GM12878 (cell line): ENCODE data around the gene LKAAEAR1. TPM values are rescaled to one million over a fixed set of nuclear protein-coding genes. Genes with fewer than 3 reads are reported as not detected.

Source experiments
- ATAC-seq: fragments of 200-7000 bp; cut with Tn5 transposase; 3 replicates; pipeline ENCODE4 v1.9.1; 2020; ENCODE audit warnings: mild to moderate bottlenecking, moderate library complexity
- BruUV-seq: library from RNA; stranded (reverse); fragments of 400-500 nt; replicated peaks from 2 replicates; lab custom pipeline; 2021; lab: Mats Ljungman, UMichigan
- CTCF ChIA-PET: fragments of 300-600 bp; sonication (Branson Sonifier 250); formaldehyde crosslinking; extraction: SDS; loops from one replicate; lab custom pipeline; 2021; ENCODE audit warnings: inconsistent platforms; lab: Yijun Ruan, JAX
- POLR2A ChIA-PET: fragments of 350-600 bp; formaldehyde crosslinking; extraction: SDS; loops from one replicate; lab custom pipeline; 2021; ENCODE audit warnings: inconsistent platforms; lab: Charles Lee
- RAD21 ChIA-PET: fragments of 300-600 bp; sonication (Branson Sonifier 250); formaldehyde crosslinking; loops from one replicate; lab custom pipeline; 2023; ENCODE audit warnings: antibody characterized with exemption; ENCODE audit not compliant: unreplicated experiment; lab: Charles Lee
- SMC1A ChIA-PET: fragments of 300-600 bp; sonication (Branson Sonifier 250); formaldehyde crosslinking; loops from one replicate; lab custom pipeline; 2023; ENCODE audit not compliant: unreplicated experiment, uncharacterized antibody; lab: Charles Lee
- DNase-seq: peaks from one replicate; pipeline ENCODE4 v3.0.0-alpha.2; 2011; ENCODE audit warnings: low read depth, low spot score
- FAIRE-seq: peaks from 3 replicates; lab custom pipeline; 2011; peaks lifted over from hg19 to GRCh38; lab: Jason Lieb, UNC
- H2AFZ ChIP-seq: 2 replicates; pipeline ENCODE4 v1.6.0; 2011; ENCODE audit warnings: low read depth, low read length, control low read depth; ENCODE audit not compliant: control insufficient read depth
- H3K27ac ChIP-seq: 2 replicates; pipeline ENCODE4 v1.5.1; 2011; ENCODE audit warnings: control low read depth; ENCODE audit not compliant: control insufficient read depth, insufficient read depth
- H3K27me3 ChIP-seq, 2 experiments: replicated peaks in 1 of 2; 2 replicates each; pipeline versions ENCODE4 v1.6.0 to v1.6.1; 2011; ENCODE audit warnings: low read length in 1 of 2; ENCODE audit not compliant: control insufficient read depth in 2 of 2, insufficient read depth in 2 of 2
- H3K36me3 ChIP-seq, 2 experiments: 2 replicates each; pipeline ENCODE4 v1.5.1; 2011; ENCODE audit warnings: low read length in 1 of 2; ENCODE audit not compliant: control insufficient read depth in 2 of 2, insufficient read depth in 2 of 2
- H3K4me1 ChIP-seq: 2 replicates; pipeline ENCODE4 v1.6.1; 2011; ENCODE audit warnings: mild to moderate bottlenecking, low read length, moderate library complexity, mixed read lengths; ENCODE audit not compliant: control insufficient read depth, insufficient read depth
- H3K4me2 ChIP-seq: 2 replicates; pipeline ENCODE4 v1.6.0; 2011; ENCODE audit warnings: control low read depth; ENCODE audit not compliant: control insufficient read depth, insufficient read depth
- H3K4me3 ChIP-seq: fragments of 200-600 bp; sonication (generic); 2 replicates; pipeline ENCODE4 v1.5.1; 2016
- H3K79me2 ChIP-seq: 2 replicates; pipeline ENCODE4 v1.6.0; 2011; ENCODE audit warnings: low read length; ENCODE audit not compliant: control insufficient read depth, insufficient read depth
- H3K9ac ChIP-seq: 2 replicates; pipeline ENCODE4 v1.8.0; 2011; ENCODE audit warnings: low read length, control low read depth, mixed read lengths; ENCODE audit not compliant: control insufficient read depth, insufficient read depth
- H3K9me3 ChIP-seq: replicated peaks from 3 replicates; pipeline ENCODE4 v1.5.1; 2011; ENCODE audit warnings: mild to moderate bottlenecking, low read length; ENCODE audit not compliant: control insufficient read depth, insufficient read depth
- H4K20me1 ChIP-seq: 2 replicates; pipeline ENCODE4 v1.6.0; 2011; ENCODE audit not compliant: control insufficient read depth, insufficient read depth
- BHLHE40 ChIP-seq, 2 experiments: fragments of 450-650 bp in 1 of 2; IDR thresholded peaks; 2 replicates each; pipeline ENCODE4 v1.6.1; 2011 to 2017; ENCODE audit warnings: low read depth in 2 of 2, borderline replicate concordance in 1 of 2, improper control_type of control experiment in 1 of 2, low read length in 1 of 2, mild to moderate bottlenecking in 1 of 2
- SP1 ChIP-seq: IDR thresholded peaks from one replicate; pipeline ENCODE4 v1.6.1; 2011; ENCODE audit warnings: low read depth, low read length
- ZNF207 ChIP-seq: fragments of 450-650 bp; IDR thresholded peaks from 2 replicates; pipeline ENCODE4 v1.6.1; 2014; ENCODE audit warnings: antibody characterized with exemption, mild to moderate bottlenecking, borderline replicate concordance
- WGBS: methylation state at CpG from one replicate; pipeline ENCODE4 v1.1.6; 2016; ENCODE audit warnings: low lambda C conversion rate; ENCODE audit not compliant: insufficient replicate concordance, insufficient coverage; ENCODE audit errors: missing lambda C conversion rate; 5-methylcytosine and 5-hydroxymethylcytosine counted together
- in situ Hi-C: fragments of 300-500 bp; cut with MboI; formaldehyde crosslinking; loops from 9 replicates; pipeline ENCODE4 v1.14.3; 2018; ENCODE audit warnings: mixed read lengths
- intact Hi-C: fragments of 100-400 bp; cut with micrococcal nuclease; formaldehyde crosslinking; loops from one replicate; pipeline ENCODE4 v1.14.2; 2022; ENCODE audit not compliant: unreplicated experiment
- polyA plus RNA-seq, 11 experiments: library from polyadenylated mRNA; depleted of rRNA in 4 of 11; unstranded in 6 of 11; stranded (reverse) in 5 of 11; fragments of >200 nt; fragmentation: Nextera tagmentation in 4 of 11; fragmentation: Illumina TruSeq in 1 of 11; extraction: Ambion mirVana in 4 of 11; extraction: Trizol in 1 of 11; gene quantifications; 1 replicate in 1 of 11; 2 replicates in 10 of 11; pipeline versions ENCODE4 v1.2.1 to v1.2.3, GENCODE V29; 2011 to 2016; ENCODE audit warnings: inconsistent platforms in 2 of 11, missing spikeins in 2 of 11, low read depth in 1 of 11
- total RNA-seq, 4 experiments: library from RNA; depleted of rRNA in 3 of 4; stranded (reverse); fragments of >200 nt in 3 of 4; fragmentation: Illumina TruSeq in 1 of 4; extraction: Trizol in 1 of 4; gene quantifications; 2 replicates each; pipeline versions ENCODE4 v1.2.1 to v1.2.3, GENCODE V29; 2013 to 2021
- TF ChIP-seq, protein P1 (sequence below): fragments of 450-650 bp; IDR thresholded peaks from 2 replicates; pipeline ENCODE4 v1.6.1; 2017; ENCODE audit warnings: mild to moderate bottlenecking, moderate library complexity

Gene LKAAEAR1
- total and polyA plus RNA-seq, 10 of the 15 experiments (the other 5 are each of a cell fraction or from before 2014, with no cell fraction given) = not detected

GRCh38 chr20:64116016-64116415, 31.8 kb upstream of the LKAAEAR1 start:
- Histone ChIP-seq H3K4me3 (no peak overlapping the region), H3K4me2 (no peak overlapping the region), H3K9me3 (no peaks in the 10 kb centered on the region), H3K27ac (no peak overlapping the region), H2AFZ (no peak overlapping the region), H3K4me1 (peaks cover 5% of the 10 kb centered on the region), H4K20me1 (no peaks in the 10 kb centered on the region), H3K36me3 (no peaks in the 10 kb centered on the region), H3K27me3 (peaks cover 0 to 3% of the 10 kb centered on the region in 2 experiments; a peak in 1 of 4 replicates), H3K9ac (no peak overlapping the region), H3K79me2 (no peaks in the 10 kb centered on the region)
- DNase-seq = no peak
- TF ChIP-seq ZNF207 = no peak
- TF ChIP-seq SP1 = no peak
- no peak for TF ChIP-seq BHLHE40 (IDR thresholded peaks at IDR 0.05; ENCODE audit: borderline replicate concordance in 1 of 2, low read depth in 2 of 2, low read length in 1 of 2)
- TF ChIP-seq, protein P1, sequence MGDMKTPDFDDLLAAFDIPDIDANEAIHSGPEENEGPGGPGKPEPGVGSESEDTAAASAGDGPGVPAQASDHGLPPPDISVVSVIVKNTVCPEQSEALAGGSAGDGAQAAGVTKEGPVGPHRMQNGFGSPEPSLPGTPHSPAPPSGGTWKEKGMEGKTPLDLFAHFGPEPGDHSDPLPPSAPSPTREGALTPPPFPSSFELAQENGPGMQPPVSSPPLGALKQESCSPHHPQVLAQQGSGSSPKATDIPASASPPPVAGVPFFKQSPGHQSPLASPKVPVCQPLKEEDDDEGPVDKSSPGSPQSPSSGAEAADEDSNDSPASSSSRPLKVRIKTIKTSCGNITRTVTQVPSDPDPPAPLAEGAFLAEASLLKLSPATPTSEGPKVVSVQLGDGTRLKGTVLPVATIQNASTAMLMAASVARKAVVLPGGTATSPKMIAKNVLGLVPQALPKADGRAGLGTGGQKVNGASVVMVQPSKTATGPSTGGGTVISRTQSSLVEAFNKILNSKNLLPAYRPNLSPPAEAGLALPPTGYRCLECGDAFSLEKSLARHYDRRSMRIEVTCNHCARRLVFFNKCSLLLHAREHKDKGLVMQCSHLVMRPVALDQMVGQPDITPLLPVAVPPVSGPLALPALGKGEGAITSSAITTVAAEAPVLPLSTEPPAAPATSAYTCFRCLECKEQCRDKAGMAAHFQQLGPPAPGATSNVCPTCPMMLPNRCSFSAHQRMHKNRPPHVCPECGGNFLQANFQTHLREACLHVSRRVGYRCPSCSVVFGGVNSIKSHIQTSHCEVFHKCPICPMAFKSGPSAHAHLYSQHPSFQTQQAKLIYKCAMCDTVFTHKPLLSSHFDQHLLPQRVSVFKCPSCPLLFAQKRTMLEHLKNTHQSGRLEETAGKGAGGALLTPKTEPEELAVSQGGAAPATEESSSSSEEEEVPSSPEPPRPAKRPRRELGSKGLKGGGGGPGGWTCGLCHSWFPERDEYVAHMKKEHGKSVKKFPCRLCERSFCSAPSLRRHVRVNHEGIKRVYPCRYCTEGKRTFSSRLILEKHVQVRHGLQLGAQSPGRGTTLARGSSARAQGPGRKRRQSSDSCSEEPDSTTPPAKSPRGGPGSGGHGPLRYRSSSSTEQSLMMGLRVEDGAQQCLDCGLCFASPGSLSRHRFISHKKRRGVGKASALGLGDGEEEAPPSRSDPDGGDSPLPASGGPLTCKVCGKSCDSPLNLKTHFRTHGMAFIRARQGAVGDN = no peak
- no TSS peak for BruUV-seq
- ChIA-PET POLR2A (interaction anchor here (0.6 to 1.0 kb wide), 2 partner anchors 32 to 588 kb away, joined by 3 read pairs; no protein-coding TSS in a partner anchor), SMC1A (interaction anchor here (0.6 kb wide), 1 partner anchor 126 kb away, joined by 3 read pairs; no protein-coding TSS in a partner anchor), CTCF (interaction anchor here (1.2 to 2.8 kb wide), 2 partner anchors 32 to 58 kb away, joined by 3 to 12 read pairs; partner anchors contain the start of gene LKAAEAR1), RAD21 (interaction anchor here (1.1 to 1.7 kb wide), 2 partner anchors 35 to 38 kb away, joined by 4 to 6 read pairs; no protein-coding TSS in a partner anchor)
- in situ Hi-C loops (no loop called here), intact Hi-C loops (no loop called here)
- ATAC-seq = no peak
- WGBS = 57% methylated on average over 21 of the region's 21 CpGs
- no peak for FAIRE-seq
